ENCODE results near the gene PAPPA2.
"Not testable (repeated sequence)": the region's sequence is repeated elsewhere in the genome, so short reads cannot be mapped to it uniquely, and the experiment has no call there.

PAPPA2 gene

GRCh38 chr1:176603696-176604095 lies 140.7 kb downstream of the PAPPA2 start:
- no peak for DNase-seq (ENCODE audit: low read depth in 2 of 2)

- no peak for DNase-seq (ENCODE audit: low read depth in 2 of 2)
Observed at GRCh38 chr1:176604461-176604860, 141.5 kb downstream of the PAPPA2 start.

GRCh38 chr1:176605176-176605575 lies 142.2 kb downstream of the PAPPA2 start:
- DNase-seq (ENCODE audit: low read depth in 2 of 2), result no peak

GRCh38 chr1:176609556-176610408 lies 146.8 kb downstream of the PAPPA2 start:
- no peak for DNase-seq (ENCODE audit: low read depth in 2 of 2)

GRCh38 chr1:176612791-176613190 lies 149.8 kb downstream of the PAPPA2 start:
- no peak for DNase-seq (ENCODE audit: low read depth in 2 of 2)

- no peak for DNase-seq (ENCODE audit: low read depth in 2 of 2)
Observed at GRCh38 chr1:176617881-176618280, 154.9 kb downstream of the PAPPA2 start.

- DNase-seq (ENCODE audit: low read depth in 2 of 2), result no peak
Observed at GRCh38 chr1:176619261-176619660, 156.3 kb downstream of the PAPPA2 start.

- DNase-seq (ENCODE audit: low read depth in 2 of 2), result no peak
Observed at GRCh38 chr1:176625365-176625764, 162.4 kb downstream of the PAPPA2 start.

- DNase-seq (ENCODE audit: low read depth in 2 of 2), result no peak
Observed at GRCh38 chr1:176626572-176627061, 163.6 kb downstream of the PAPPA2 start.

GRCh38 chr1:176628775-176629174 lies 165.8 kb downstream of the PAPPA2 start:
- no peak for DNase-seq (ENCODE audit: low read depth in 2 of 2)

GRCh38 chr1:176634733-176635132 lies 171.8 kb downstream of the PAPPA2 start:
- not testable (repeated sequence) for DNase-seq (ENCODE audit: low read depth in 2 of 2)

GRCh38 chr1:176638713-176639526 lies 175.9 kb downstream of the PAPPA2 start:
- DNase-seq (ENCODE audit: low read depth in 2 of 2), result no peak

- no peak for DNase-seq (ENCODE audit: low read depth in 2 of 2)
Observed at GRCh38 chr1:176643536-176643935, 180.6 kb downstream of the PAPPA2 start.

- no peak for DNase-seq (ENCODE audit: low read depth in 2 of 2)
Observed at GRCh38 chr1:176648556-176648955, 185.6 kb downstream of the PAPPA2 start.

GRCh38 chr1:176656257-176656995 lies 193.5 kb downstream of the PAPPA2 start:
- DNase-seq (ENCODE audit: low read depth in 2 of 2), result no peak

GRCh38 chr1:176669782-176670181 lies 206.8 kb downstream of the PAPPA2 start:
- no peak for DNase-seq (ENCODE audit: low read depth in 2 of 2)

- DNase-seq (ENCODE audit: low read depth in 2 of 2), result no peak
Observed at GRCh38 chr1:176670853-176671252, 207.9 kb downstream of the PAPPA2 start.

GRCh38 chr1:176682830-176683535 lies 220.0 kb downstream of the PAPPA2 start:
- DNase-seq (ENCODE audit: low read depth in 2 of 2), result no peak

- no peak for DNase-seq (ENCODE audit: low read depth in 2 of 2)
Observed at GRCh38 chr1:176691251-176692228, 228.6 kb downstream of the PAPPA2 start.

- no peak for DNase-seq (ENCODE audit: low read depth in 2 of 2)
Observed at GRCh38 chr1:176692431-176692830, 229.5 kb downstream of the PAPPA2 start.

Measured in stimulated activated CD4-positive, alpha-beta T cell treated with anti-CD3 and anti-CD28 coated beads, Interleukin-4, amount 100 ng/mL, for 48 hours (primary cell).